ENCODE results near the gene RPS6KC1.

GRCh38 chr1:213120386-213120785 is 69.3 kb downstream of the RPS6KC1 start:
- TF ChIP-seq, protein P1, sequence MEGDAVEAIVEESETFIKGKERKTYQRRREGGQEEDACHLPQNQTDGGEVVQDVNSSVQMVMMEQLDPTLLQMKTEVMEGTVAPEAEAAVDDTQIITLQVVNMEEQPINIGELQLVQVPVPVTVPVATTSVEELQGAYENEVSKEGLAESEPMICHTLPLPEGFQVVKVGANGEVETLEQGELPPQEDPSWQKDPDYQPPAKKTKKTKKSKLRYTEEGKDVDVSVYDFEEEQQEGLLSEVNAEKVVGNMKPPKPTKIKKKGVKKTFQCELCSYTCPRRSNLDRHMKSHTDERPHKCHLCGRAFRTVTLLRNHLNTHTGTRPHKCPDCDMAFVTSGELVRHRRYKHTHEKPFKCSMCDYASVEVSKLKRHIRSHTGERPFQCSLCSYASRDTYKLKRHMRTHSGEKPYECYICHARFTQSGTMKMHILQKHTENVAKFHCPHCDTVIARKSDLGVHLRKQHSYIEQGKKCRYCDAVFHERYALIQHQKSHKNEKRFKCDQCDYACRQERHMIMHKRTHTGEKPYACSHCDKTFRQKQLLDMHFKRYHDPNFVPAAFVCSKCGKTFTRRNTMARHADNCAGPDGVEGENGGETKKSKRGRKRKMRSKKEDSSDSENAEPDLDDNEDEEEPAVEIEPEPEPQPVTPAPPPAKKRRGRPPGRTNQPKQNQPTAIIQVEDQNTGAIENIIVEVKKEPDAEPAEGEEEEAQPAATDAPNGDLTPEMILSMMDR (IDR thresholded peaks at IDR 0.05; ENCODE audit: low read depth, low read length, poor library complexity, severe bottlenecking), result no peak
- TF ChIP-seq EZH2phosphoT487 (IDR thresholded peaks at IDR 0.05; ENCODE audit: borderline replicate concordance, low read length), result no peak

Measured in DOHH2 (cell line).